GM19035 (cell line): ENCODE results near the gene GALNT17.

Experiments used
- ATAC-seq: cut with Tn5 transposase; IDR thresholded peaks from one replicate; pipeline ENCODE4 v1.9.1; 2021; ENCODE audit not compliant: unreplicated experiment

GALNT17 gene

DNA sequence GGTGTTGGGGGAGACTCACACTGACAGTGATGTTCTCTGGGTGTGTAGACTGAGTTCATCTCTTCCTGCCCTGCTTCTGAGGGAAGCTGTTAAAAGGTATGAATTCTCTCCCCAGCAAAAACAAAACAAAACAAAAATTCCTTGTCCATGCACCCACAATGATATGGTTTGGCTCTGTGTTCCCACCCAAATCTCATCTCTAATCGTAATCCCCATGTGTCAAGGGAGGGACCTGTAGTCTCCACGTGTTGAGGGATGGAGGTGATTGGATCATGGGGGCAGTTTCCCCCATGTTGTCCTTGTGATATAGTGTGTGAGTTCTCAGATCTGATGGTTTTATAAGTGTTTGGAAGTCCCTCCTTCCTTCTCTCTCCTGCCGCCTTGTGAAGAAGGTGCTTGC is 245.5 kb downstream of the GALNT17 start:
- ATAC-seq: no peak

- no peak for ATAC-seq
Measured at GRCh38 chr7:71384094-71384493, 252.2 kb downstream of the GALNT17 start.

- ATAC-seq: no peak
Measured at GRCh38 chr7:71385330-71385729, 253.4 kb downstream of the GALNT17 start.

DNA sequence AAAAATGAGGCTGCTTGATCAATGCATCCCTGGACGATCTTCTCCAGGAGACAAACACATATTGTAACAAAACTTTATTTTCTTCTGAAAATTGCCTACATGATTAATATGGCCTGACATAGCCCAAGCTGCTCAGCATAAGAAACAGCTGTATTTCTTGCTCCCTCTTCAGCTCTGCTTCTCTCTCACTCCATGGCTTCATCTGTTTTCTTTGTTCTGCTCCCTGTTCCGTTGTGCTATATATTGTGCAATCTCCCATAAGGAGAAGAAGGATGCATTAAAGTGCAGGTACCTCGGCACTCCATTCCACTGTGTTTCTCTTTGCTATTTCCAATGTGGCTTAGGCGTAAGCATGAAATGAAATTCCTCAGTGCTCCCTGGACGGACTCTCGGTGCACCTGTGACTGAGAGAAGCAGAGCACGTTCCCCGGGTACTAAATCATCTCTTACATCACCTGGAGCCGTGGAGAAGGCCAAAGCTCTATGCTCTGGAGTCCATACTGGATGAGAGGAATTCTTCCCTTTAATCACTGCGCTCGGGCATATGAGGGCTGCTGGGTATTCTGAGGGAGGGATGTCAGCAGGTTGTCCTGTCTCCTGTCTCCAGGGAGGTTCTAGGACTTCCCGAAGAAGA is 254.3 kb downstream of the GALNT17 start:
- ATAC-seq: no peak

- no peak for ATAC-seq
Measured at GRCh38 chr7:71388181-71388580, 256.2 kb downstream of the GALNT17 start.

DNA sequence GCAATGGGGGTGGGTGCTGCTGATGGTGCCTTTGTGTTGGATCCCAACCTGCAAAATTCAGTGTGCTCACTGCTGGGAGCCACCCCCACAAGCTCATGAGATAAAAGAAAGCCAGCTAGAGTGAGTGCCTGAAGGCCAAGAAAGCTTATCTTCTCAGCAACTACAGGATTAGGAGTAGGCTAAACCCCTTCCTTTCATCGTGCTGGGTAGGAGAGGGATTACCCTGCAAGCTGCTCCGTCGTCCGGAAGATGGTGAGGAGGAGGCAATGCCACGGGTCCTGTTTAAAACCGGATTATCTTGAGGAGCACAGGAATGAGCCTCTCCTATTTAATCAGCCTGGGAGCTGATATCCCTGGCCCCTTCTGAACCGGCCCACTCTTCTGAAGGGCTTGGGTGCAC is 258.0 kb downstream of the GALNT17 start:
- ATAC-seq: no peak

GRCh38 chr7:71393661-71394060 is 261.7 kb downstream of the GALNT17 start:
- ATAC-seq: no peak

DNA sequence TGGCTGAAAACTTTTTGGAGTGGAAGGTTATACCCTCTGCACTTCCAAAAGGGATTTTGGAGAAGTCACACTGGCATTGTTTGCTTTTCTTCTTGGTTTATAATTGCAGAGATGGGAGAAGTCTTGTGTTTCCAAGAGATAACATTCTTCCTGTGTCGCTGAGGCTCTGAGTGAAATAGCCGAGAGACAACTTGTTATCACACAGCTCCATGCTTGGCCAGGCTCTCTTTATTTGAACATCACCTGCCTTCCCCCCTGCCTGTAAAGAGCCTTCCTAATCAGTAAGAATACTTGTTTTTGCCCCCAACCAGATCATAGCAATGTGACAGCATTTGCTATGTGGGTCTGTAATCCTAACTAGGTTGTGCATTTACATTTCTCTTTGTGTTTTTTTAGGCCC is 270.7 kb downstream of the GALNT17 start:
- no peak for ATAC-seq

- ATAC-seq: no peak
Measured at GRCh38 chr7:71403202-71403946, 271.4 kb downstream of the GALNT17 start.

GRCh38 chr7:71404726-71405345 is 272.9 kb downstream of the GALNT17 start:
- no peak for ATAC-seq

- no peak for ATAC-seq
Measured at GRCh38 chr7:71408271-71408670, 276.3 kb downstream of the GALNT17 start.

- no peak for ATAC-seq
Measured at GRCh38 chr7:71409550-71410157, 277.7 kb downstream of the GALNT17 start.

DNA sequence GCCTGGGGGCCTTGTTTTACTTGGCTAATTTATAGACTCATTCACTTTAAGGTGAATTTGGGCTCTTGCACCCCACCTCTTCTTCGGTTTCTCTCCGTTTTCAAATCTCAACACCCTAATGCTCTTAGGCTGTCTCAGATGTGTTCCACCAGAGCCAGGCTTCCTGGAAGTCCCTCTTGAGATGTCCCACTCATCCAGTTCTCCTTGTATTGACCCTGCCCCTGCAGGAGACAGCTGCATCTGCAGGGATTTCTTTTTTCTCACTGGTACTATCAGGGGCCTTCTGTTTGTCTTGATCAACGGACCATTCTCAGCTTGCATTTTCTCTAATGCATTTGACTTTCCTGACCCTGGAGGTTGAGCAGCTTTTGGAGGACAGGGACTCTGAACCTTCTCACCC is 279.5 kb downstream of the GALNT17 start:
- no peak for ATAC-seq

GRCh38 chr7:71414490-71414889 is 282.5 kb downstream of the GALNT17 start:
- ATAC-seq: no peak

DNA sequence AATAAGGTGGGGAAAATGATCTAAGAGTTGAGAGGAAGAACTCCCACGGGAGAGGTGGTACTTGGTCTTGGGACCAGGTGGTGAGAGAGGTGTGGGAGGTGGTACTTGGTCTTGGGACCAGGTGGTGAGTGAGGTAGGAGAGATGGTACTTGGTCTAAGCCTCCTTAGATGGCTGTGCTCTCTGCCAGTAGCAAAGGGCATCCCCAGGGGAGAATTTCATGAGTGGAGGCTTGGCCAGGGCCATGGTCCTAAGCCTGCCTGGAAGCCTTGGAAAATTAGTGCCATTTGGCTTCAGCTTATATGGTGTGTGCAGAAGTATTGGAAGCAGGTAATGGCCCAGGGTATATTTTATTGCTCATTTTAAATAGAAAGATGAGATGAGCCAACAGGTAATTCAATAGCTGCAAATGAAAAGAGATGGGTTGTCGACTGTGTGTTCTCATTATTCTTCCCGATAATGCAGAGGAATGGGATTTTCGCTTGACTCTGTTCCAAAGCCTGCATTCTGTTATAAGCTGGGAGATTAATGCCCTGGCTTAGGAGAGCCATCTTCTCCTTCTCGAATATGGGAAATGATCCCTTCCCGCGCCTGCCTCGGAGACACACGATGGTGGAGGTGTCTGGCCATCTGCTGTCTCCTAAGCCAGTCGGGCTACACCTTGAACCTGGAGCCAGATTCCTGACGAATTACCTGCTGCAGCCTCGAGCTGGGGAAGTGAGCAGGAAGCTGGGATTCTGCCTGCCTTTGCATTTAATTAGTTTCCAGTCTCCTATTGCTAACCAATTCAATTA is 287.8 kb downstream of the GALNT17 start:
- ATAC-seq: no peak

DNA sequence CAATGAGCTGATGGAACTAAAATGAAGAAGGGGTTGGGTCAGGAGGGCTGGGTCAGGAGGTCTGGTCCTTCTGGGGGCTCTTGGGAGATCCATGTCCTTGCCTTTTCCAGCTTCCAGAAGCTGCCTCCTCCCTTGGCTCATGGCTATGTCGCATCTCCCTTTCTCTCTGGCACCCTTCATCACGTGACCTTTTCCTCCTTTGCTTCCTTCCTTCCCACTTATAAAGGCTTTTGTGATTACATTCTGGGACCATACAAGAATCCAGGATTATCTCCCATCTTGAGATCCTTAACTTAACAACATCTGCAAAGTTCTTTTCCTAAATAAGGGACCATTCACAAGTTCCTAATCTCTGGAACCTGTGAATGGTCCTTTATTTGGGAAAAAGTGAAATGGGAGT is 290.2 kb downstream of the GALNT17 start:
- ATAC-seq: no peak

- no peak for ATAC-seq
Measured at GRCh38 chr7:71424166-71425035, 292.5 kb downstream of the GALNT17 start.

DNA sequence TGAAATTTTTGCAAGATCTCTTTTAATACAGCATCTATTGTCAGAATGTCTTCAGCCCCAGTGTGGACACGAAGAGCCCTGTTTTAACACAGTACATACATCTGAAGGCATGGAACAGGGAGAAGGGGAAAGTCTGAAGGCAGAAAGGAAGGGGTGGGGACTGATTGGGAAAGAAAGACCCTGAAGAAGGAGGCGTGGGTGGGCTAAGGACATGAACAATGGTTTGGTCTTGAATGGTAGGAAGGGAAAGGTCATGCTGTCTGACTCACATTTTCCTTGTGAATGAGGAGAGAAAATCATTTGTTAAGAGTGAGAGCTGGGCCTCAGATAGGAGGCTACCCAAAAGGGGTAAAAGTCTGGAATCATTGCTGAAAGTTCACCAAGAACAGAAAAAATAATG is 297.1 kb downstream of the GALNT17 start:
- no peak for ATAC-seq

DNA sequence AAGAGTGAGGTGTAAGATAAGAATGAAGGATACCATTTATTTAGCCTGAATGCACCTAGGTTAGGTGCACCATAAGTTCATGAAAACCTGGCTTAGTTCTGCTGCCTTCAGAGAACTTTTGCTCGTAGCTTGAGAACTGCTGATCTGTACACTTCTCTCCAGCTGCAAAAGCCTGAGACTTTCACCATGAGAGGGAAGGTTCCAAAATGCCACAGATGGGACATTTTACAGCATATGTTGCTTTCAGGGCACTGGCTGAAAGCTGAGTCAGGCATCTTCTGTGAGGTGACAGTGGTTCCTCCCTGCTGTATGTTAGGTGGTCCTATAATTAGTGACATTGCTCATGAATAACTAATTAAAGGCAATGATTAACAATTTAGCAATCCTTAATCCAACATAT is 298.3 kb downstream of the GALNT17 start:
- no peak for ATAC-seq

DNA sequence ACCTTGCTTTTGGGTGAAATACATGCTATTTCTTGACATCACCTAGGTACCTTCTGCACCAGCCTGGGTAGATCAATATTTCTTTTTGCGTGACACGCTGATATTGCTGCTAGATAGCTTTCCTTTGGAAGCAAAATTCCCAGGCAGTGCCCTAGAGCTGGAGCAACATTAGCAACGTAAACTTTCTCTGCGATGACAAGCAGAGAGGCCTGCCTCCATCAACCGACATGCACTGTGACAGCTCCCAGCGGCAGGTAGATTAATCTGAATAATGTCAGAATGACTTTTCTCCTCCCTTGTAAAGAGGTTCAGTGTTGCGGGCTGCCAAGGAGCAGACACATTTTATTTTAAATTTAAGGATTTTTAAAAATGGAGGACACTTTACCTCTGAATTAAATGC is 307.4 kb downstream of the GALNT17 start:
- ATAC-seq: no peak
